GM12874 (cell line): ENCODE results near the gene TOMM22.

ENCODE experiments used
- TF ChIP-seq, protein P1 (sequence below): IDR thresholded peaks from 2 replicates; pipeline ENCODE4 v1.5.1; 2011; ENCODE audit warnings: low read depth, mild to moderate bottlenecking, control low read depth, low read length, moderate library complexity; ENCODE audit not compliant: insufficient read depth

Gene TOMM22

DNA sequence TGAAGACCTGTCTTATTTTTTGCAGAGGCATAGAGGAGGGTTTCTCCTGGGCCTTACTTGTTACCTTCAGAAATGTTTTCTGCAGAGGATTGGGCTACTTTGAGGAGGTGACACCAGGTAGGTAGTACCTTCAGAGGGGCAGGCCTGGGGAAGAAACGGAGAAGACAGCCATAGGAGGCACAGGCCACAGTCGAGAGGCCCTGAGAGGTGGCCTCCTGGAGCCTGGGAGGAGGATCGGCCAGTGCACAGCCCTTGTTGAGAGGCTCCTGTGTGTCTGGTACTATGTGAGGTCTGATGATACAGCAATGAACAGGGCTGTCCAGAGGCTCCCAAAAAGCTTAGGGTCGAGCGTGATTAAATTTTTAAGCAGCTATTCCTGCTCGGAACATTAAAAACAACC, 35.5 kb downstream of the TOMM22 start:
- TF ChIP-seq, protein P1, sequence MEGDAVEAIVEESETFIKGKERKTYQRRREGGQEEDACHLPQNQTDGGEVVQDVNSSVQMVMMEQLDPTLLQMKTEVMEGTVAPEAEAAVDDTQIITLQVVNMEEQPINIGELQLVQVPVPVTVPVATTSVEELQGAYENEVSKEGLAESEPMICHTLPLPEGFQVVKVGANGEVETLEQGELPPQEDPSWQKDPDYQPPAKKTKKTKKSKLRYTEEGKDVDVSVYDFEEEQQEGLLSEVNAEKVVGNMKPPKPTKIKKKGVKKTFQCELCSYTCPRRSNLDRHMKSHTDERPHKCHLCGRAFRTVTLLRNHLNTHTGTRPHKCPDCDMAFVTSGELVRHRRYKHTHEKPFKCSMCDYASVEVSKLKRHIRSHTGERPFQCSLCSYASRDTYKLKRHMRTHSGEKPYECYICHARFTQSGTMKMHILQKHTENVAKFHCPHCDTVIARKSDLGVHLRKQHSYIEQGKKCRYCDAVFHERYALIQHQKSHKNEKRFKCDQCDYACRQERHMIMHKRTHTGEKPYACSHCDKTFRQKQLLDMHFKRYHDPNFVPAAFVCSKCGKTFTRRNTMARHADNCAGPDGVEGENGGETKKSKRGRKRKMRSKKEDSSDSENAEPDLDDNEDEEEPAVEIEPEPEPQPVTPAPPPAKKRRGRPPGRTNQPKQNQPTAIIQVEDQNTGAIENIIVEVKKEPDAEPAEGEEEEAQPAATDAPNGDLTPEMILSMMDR: no peak

DNA sequence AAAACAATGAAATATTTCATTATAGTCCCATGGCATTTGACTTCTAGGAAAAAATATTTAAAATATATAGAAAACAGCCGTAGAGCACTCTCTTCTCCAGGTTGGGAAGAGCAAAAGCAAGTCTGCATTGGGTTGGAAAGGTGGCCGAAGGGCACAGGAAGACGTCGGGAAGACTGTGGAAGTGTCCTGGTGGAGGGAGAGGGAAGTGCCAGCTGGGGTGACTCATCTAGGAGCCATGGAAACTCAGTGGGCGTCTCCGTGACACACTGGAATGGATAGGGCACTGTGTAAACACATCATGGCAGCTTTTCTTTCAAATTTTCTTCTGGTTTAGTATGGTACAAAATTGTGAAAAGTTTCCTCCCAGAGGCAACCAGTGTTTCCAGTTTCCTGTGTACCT, 36.7 kb downstream of the TOMM22 start:
- TF ChIP-seq, protein P1: no peak

DNA sequence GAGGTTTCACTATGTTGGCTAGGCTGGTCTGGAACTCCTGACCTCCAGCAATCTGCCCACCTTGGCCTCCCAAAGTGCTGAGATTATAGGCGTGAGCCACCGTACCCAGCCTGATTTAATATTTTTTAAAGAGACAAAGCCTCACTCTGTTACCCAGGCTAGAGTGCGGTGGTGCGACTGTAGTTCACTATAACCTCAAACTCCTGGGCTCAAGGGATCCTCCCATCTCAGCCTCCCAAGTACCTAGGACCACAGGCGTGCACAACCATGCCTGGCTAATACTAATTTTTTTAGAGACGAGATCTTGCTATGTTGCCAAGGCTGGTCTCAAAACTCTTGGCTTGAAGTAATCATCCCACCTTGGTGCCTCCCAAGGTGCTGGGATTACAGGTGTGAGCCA, 37.4 kb downstream of the TOMM22 start:
- TF ChIP-seq, protein P1: no peak

DNA sequence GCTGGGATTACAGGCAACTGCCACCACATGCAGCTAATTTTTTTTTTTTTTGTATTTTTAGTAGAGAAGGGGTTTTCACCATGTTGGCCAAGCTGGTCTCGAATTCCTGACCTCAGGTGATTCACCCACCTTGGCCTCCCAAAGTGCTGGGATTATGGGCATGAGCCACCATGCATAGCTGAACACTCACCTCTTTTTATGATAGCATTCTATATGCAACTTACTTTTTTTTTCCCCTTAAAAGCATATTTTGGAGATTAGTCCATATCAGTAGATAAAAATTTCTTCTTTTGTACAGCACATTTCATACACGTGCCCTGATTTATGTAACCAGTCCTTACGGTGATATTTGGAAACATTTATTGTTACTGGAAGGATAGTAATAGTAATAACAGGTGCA, 38.6 kb downstream of the TOMM22 start:
- TF ChIP-seq, protein P1: no peak

DNA sequence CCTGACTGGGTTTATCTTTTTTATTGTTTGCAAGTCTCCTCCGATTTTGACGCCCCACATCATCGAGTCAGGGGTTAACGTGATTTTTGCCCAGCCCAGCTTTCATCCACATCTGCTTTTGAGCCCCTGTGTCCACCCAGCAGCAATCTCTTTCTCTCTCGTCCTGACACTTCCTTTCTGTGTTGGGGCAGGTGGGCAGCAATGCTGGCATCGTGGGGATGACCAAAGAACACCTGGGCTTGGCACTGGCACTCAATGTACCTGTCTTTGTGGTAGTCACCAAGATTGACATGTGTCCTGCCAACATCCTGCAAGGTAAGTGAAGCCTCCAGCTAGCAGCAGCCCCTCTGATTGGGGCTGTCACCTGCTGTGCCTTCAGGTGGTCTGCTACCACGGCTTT, 39.8 kb downstream of the TOMM22 start:
- TF ChIP-seq, protein P1: no peak

DNA sequence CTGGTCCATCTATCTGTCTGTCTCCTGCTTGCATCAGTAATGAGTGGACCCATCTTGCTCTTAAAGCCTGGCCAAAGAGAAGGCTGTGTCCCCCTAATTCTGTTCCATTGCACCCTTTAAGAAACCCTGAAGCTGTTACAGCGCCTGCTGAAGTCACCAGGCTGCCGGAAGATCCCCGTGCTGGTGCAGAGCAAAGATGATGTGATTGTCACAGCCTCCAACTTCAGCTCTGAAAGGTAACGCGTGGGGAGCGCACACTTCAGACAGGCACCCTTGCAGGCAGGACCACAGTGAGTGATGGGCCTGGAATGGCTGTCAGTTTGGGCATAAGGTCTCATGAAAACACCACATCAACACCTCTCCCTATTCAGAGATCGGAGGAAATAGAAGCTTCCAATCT, 42.4 kb downstream of the TOMM22 start:
- TF ChIP-seq, protein P1: no peak

DNA sequence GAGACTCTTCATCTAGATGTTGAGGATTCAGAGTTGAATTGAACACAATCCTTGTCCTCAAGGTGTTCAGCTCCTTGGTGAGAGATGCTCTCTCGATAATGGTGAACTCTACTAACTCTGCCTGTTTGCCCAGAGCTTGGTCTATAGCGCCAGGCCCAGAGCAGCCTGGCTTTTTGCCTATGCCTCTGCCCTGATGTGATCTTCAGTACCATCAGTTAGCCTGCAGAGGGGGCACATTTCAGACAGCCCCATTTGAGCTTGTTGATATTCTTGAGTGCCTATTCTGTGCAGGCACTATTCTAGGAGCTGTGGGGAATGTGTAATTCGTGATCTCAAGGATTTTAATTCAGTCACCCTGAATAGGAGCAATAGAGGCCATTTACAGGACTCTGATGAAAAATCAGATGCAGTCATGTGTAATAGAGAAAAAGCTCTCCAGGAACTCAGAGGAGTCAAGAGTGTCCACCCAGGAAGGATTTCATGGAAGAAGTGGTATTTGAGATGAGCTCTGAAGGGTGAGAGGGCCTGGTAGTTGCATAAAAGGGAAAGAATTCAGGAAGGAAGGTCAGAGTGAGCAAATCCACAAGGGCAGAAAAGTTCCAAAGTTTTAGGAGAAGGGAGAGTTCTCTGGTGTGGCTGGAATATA, 43.3 kb downstream of the TOMM22 start:
- TF ChIP-seq, protein P1: peak; percentile 50
